SK-N-SH (cell line): ENCODE measurements around the gene CLSTN2.

ENCODE experiments used
- CHD2 ChIP-seq: fragments of 150-350 bp; IDR thresholded peaks from 2 replicates; pipeline ENCODE4 v1.6.1; 2018; ENCODE audit warnings: low read length; ENCODE audit not compliant: partially characterized antibody
- CTCF ChIP-seq: fragments of 200-600 bp; sonication (generic); IDR thresholded peaks from 2 replicates; pipeline ENCODE4 v1.6.1; 2017; ENCODE audit warnings: antibody characterized with exemption, mild to moderate bottlenecking, moderate library complexity
- EP300 ChIP-seq, 2 experiments: IDR thresholded peaks; 2 replicates each; pipeline versions ENCODE4 v1.4.0 to v1.6.1; 2012; ENCODE audit warnings: borderline replicate concordance in 1 of 2, low read depth in 1 of 2, low read length in 1 of 2
- NRF1 ChIP-seq: IDR thresholded peaks from 2 replicates; pipeline ENCODE4 v1.6.1; 2012; ENCODE audit warnings: low read depth, mild to moderate bottlenecking, low read length
- PBX3 ChIP-seq: IDR thresholded peaks from 2 replicates; pipeline ENCODE4; 2012
- POLR2AphosphoS5 ChIP-seq: IDR thresholded peaks from 2 replicates; pipeline ENCODE4 v1.6.1; 2012; ENCODE audit warnings: low read depth, low read length
- RCOR1 ChIP-seq: fragments of 150-350 bp; IDR thresholded peaks from 2 replicates; pipeline ENCODE4 v1.6.1; 2017; ENCODE audit warnings: antibody characterized with exemption, low read length
- REST ChIP-seq: IDR thresholded peaks from 2 replicates; pipeline ENCODE4 v1.6.1; 2012; ENCODE audit warnings: mild to moderate bottlenecking, low read depth, low read length, moderate library complexity
- SIN3A ChIP-seq: IDR thresholded peaks from 2 replicates; pipeline ENCODE4 v1.6.1; 2012; ENCODE audit warnings: low read depth, mild to moderate bottlenecking, low read length, moderate library complexity, borderline replicate concordance
- ZBTB33 ChIP-seq: IDR thresholded peaks from 2 replicates; pipeline ENCODE4 v1.4.0; 2012; ENCODE audit warnings: low read depth, borderline replicate concordance

- no peak for TF ChIP-seq PBX3
- TF ChIP-seq CTCF = peak; percentile 34; the same call in 1 of the 2 replicates
- TF ChIP-seq NRF1 = no peak
- TF ChIP-seq POLR2AphosphoS5 = no peak
- no peak for TF ChIP-seq REST
- TF ChIP-seq SIN3A = no peak
- no peak for TF ChIP-seq EP300 (IDR thresholded peaks at IDR 0.05; ENCODE audit: borderline replicate concordance in 1 of 2, low read depth in 1 of 2, low read length in 1 of 2)
- TF ChIP-seq ZBTB33 = no peak
- no peak for TF ChIP-seq RCOR1
- TF ChIP-seq CHD2 = no peak
These were observed 281.3 kb downstream of the CLSTN2 start for GRCh38 chr3:140216249-140216648.
